GM21381 (cell line): ENCODE data around the gene AHCYL2.
A peak's percentile ranks its signal among the peaks of the same experiment; 100 is the strongest.
"Not testable (repeated sequence)": the region's sequence is repeated elsewhere in the genome, so short reads cannot be mapped to it uniquely, and the experiment has no call there.

Source experiments
- ATAC-seq: cut with Tn5 transposase; IDR thresholded peaks from one replicate; pipeline ENCODE4 v1.9.1; 2021; ENCODE audit warnings: mild to moderate bottlenecking, moderate library complexity; ENCODE audit not compliant: unreplicated experiment

The AHCYL2 gene

DNA sequence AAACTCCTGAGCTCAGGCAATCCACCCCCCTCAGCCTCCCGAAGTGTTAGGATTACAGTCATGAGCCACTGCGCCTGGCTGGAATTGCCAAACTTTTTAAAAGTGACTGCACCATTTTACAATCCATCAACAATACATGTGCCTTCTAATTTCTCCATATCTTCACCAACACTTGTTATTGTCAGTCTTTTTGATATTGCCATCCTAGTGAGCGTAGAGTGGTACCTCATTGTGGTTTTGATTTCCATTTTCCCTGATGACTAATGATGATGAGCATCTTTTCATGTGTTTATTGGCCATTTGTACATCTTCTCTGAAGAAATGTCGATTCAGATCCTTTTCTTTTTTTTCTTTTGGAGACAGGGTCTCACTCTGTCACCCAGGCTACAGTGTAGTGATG is 187.7 kb downstream of the AHCYL2 start:
- ATAC-seq, result no peak

- ATAC-seq, result no peak
Measured at GRCh38 chr7:129417073-129417472, 192.2 kb downstream of the AHCYL2 start.

DNA sequence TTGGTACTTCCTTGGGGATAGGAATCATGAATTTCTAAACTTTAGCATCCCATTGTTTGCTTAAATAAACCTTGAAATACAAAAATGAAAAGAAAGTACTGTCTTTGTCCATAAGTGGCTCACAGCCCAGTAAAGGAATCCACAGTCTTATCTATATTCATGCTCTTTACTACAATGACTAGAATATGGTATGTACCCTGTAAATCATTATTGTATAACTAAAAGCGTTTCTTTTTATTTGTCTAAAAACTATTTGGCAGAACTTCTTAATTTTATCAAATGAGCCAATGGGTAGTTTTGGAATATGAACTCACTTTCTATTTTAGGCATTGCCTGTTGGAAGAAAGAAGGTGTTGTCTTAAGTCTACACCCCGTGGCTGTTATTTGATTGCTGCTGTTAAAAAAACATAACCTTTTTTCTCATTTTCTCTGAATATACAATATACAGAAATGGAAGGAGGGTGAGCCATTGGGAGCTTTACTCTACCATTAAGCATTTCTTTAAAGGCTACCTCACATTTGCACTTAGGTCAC is 197.0 kb downstream of the AHCYL2 start:
- no peak for ATAC-seq

- no peak for ATAC-seq
Measured at GRCh38 chr7:129422727-129423126, 197.9 kb downstream of the AHCYL2 start.

- ATAC-seq, result no peak
Measured at GRCh38 chr7:129423700-129424410, 199.0 kb downstream of the AHCYL2 start.

DNA sequence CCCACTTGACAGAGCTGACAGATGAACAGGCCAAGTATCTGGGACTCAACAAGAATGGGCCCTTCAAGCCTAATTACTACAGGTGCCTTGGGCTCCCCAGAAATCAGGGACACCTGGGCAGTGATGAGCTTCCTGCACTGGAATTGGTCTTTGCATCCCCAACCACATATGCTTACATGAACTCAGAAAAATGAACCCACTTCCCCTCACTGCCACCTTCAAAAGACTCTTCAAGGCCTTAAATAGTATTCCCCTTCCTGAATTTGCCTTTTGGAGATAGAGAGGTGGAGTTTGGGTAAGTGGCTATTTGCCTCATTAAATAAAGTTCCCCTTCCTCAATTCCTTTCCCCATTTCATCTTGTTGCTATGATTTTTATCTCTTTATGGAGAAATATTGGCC is 201.7 kb downstream of the AHCYL2 start:
- no peak for ATAC-seq

DNA sequence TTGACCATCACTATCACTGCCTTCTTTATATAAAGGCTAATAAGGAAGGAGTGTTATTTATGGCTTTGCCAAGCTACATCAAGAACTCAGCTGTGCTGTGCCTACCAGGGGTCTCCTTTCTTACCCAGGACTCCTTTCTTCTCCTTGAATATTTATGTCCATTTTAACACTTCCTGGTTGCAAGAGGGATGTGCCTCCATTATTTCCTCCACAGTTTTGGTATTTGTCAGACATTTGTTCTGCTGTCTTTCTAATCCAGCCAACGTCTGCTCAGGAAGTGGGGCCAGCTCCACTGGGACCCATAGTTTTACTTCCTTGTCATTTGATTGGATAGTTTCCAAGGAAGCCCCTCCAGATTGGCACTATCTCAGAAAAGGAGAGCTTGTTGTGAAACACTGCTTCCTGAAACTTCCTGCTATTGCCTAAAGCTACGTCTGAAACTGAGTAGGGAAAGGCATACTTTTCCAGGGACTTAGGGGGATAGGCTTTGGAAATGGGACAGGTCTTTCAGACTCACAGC is 202.8 kb downstream of the AHCYL2 start:
- no peak for ATAC-seq

DNA sequence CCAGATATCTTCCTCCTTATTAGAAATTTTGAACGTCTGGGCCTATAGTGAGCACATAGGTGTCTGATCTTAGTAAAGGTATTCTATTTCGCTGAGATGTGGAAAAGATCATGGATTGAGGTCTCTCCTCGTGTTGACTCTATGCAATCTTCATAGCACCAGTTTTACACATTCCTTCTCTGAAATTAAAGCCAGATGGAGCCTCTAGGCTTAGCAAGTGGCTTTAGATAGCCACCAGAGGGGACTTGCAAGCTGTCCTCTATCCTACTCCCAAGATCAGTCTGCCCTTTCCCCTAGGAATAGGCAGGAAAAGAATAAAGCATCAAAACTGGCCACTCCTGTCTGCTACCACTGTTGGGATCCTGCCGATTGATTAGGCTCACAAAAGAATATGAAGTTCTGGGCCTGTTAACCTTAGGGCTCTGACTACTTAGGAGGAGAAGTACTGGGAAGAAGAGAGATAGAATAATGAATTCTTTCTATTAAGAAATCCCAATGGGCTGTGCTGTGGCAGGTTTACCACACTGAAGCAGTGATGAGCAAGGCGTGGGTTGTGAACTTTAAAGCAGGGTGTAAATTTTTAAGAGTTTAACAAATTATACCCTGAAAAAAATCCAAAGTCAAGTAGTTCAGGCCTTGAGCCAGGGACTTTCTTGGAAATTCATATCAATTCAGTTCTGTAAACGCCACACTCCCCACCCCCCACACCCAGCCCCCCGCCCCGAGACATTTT is 207.2 kb downstream of the AHCYL2 start:
- ATAC-seq, result no peak

GRCh38 chr7:129433847-129434674 is 209.2 kb downstream of the AHCYL2 start, which contains the start of gene STRIP2:
Gene STRIP2, plus strand, starts transcription at chr7:129434432. Its CDS starts 41 bp downstream, at chr7:129434473.
- peak; percentile 95 for ATAC-seq

DNA sequence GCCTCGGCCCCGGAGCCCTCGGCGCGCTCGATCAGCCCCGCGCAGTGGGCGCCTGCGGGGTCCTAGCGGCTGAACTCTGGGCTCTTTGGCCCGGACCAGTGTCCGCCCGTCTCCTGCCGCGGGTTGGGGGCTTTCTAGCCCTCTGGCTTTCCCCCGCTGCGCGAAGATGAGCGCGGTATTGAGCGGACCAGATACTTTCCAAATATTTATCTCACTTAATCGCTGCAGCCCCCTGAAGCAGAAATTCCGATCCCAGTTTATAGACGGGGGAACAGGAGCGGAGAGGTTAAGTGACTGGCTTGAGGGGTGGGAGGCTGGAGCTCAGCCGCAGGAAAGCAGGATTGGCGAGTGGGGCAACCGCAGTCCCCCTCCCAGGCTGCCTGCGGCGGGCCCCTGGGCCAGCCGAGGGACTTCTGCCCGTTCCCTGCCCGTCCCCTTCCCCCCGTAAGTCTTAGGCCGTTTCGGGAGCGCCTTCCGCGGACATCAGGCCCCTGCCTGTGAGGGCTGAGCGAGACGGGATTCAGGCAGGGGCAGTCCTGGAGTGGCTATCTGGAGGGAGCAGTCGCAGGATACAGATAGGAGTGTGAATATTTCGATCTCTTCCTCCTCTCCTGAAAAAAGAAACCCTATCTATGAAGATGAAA is 210.0 kb downstream of the AHCYL2 start:
- no peak for ATAC-seq

- ATAC-seq, result no peak
Measured at GRCh38 chr7:129435414-129435829, 210.6 kb downstream of the AHCYL2 start.

- no peak for ATAC-seq
Measured at GRCh38 chr7:129436335-129436923, 211.6 kb downstream of the AHCYL2 start.

- ATAC-seq, result no peak
Measured at GRCh38 chr7:129437190-129437589, 212.4 kb downstream of the AHCYL2 start.

- ATAC-seq, result no peak
Measured at GRCh38 chr7:129438281-129438838, 213.5 kb downstream of the AHCYL2 start.

DNA sequence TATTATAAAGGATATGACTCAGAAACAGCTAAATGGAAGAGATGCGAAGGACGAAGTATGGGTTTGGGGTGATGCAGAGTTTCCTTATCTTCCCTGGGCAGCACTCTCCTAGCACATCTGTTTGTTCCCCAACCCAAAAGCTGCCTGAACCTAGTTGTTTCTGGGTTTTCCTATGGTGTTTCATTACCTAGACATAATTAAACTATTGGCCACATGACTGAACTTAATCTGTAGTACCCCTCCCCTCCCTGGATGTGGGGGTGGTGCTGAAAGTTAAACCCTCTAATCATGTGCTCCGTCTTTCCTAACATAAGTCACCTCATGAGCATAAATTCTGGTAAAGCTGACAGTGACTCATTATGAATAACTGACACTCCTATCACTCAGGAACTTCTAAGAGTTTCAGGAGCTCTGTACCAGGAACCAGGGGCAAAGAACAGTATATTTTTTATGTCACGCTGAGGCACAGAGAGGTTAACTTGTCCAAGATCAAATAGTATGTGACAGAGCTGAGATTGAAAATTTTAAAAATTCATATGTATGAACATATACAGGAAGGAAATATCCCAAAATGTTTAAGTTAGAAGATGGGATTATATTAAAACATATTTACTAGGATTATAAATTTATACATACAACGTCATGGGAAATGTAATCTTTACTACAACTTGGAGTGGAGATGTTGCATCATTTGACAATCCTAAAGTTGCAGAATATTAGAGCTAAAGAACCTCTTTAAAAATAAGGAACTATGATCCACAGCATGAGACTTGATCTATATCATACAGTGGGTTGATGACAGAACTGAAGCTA is 214.2 kb downstream of the AHCYL2 start:
- ATAC-seq, result no peak

DNA sequence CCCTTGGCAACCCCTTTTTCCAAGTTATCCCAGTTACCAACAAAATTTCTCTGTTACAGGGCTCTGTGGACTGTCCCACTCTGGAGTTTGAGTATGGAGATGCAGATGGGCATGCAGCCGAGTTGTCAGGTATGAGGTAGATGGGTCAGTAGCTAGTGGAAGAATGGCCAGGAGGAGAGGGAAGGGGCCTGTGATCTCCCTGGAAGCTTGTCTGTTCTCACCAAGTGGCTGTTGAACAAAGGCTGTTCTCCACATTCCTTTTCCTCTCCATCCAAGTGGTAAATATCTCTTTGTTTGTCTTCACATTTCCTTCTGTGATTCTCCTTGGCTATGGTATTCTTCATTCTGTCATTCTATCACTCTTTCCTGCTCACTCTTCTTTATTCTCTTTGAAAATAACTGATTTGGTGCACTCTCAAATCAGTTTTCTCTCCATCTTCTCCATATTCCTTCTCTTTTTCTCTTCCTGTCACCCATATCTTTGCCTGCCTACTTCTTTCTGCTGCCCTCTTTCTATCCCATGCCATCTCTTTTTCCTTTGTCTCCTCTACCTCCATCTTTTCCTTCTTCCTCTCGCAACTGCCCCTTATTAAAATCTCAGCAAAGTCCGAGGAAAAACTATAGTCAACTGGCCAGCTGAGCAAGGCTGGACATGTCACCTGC is 215.3 kb downstream of the AHCYL2 start:
- ATAC-seq, result no peak

GRCh38 chr7:129443612-129444011 is 218.8 kb downstream of the AHCYL2 start:
- no peak for ATAC-seq

DNA sequence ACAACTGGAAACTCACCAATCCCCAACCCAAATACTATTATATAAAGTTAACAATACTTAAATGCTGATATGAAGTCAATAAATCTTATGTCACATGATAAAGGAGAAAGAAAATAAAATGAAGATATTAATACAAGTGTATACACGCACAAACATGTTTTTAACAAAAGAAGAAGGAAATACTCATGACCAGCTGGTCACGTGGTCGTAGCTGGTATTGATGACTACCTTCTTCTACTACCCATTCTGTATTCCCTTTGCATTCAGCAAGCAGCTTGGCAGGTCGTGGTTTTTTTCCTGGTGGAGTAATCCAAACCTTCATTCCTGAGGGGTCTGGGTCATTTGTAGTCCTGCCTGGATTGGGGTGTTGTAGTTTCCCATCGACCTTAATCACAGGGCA is 219.9 kb downstream of the AHCYL2 start:
- ATAC-seq, result not testable (repeated sequence)
